ENCODE results near the gene MRPL44. TPM values are rescaled to one million over a fixed set of nuclear protein-coding genes. Genes with fewer than 3 reads are reported as not detected.

Gene MRPL44
- total RNA-seq, 1 experiment from 2014 or later: 66.4 TPM

DNA sequence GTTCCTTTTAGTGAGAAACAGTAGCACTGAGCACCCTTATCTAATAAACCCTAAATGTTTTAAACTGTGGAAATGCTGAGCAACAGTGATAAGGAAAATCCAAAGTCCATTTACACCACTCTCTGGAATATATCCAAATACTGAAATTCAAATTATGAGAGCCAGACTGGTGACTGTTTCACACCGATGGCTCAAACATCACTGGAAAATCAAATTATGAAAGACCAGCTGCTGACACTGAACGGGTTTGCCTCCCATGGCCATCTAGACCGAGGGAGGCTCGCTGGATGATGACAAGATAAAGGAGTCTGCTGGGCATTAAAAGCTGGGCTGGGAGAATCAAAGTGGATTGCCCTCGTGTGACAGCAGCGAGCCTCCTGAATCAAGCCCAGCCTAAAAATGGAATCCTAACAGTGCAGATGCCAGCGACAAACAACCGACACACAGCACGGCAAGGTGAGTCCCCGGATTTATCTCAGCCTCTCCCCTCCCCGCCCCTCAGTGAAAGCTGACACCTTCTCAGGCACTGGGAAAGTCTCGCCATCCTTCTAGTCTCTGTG lies 51.5 kb downstream of the MRPL44 start:
- H3K27ac ChIP-seq: no peak overlapping the region
- intact Hi-C loops (cut with micrococcal nuclease; ENCODE audit: unreplicated experiment): no loop called here
- no peak overlapping the region for H3K4me3 ChIP-seq
- H4K20me1 ChIP-seq (ENCODE audit: insufficient read depth): no peaks in the 10 kb centered on the region
- H3K36me3 ChIP-seq (ENCODE audit: low read depth): peaks cover 5% of the 10 kb centered on the region; the same call in 1 of the 2 replicates
- no peak overlapping the region for H3K4me2 ChIP-seq
- CTCF ChIA-PET: interaction anchor here (0.7 kb wide), 1 partner anchor 77 kb away, joined by 5 read pairs; no protein-coding TSS in a partner anchor
- peaks cover 13% of the 10 kb centered on the region for H3K9me3 ChIP-seq (ENCODE audit: insufficient read depth, low read depth)
- no peaks in the 10 kb centered on the region for H3K27me3 ChIP-seq (ENCODE audit: insufficient read depth, low read depth)
- POLR2A ChIA-PET (ENCODE audit: unreplicated experiment): interaction anchor here (0.7 kb wide), 1 partner anchor 670 kb away, joined by 3 read pairs; no protein-coding TSS in a partner anchor
- TF ChIP-seq, protein P1, sequence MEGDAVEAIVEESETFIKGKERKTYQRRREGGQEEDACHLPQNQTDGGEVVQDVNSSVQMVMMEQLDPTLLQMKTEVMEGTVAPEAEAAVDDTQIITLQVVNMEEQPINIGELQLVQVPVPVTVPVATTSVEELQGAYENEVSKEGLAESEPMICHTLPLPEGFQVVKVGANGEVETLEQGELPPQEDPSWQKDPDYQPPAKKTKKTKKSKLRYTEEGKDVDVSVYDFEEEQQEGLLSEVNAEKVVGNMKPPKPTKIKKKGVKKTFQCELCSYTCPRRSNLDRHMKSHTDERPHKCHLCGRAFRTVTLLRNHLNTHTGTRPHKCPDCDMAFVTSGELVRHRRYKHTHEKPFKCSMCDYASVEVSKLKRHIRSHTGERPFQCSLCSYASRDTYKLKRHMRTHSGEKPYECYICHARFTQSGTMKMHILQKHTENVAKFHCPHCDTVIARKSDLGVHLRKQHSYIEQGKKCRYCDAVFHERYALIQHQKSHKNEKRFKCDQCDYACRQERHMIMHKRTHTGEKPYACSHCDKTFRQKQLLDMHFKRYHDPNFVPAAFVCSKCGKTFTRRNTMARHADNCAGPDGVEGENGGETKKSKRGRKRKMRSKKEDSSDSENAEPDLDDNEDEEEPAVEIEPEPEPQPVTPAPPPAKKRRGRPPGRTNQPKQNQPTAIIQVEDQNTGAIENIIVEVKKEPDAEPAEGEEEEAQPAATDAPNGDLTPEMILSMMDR (conservative IDR thresholded peaks at IDR 0.05): no peak
- no peak for TF ChIP-seq EZH2 (IDR thresholded peaks at IDR 0.05; ENCODE audit: low read depth)
- H3K79me2 ChIP-seq (ENCODE audit: low read depth): peaks cover 16% of the 10 kb centered on the region; the same call in 1 of the 2 replicates
- DNase-seq: no peak
- peaks cover 20% of the 10 kb centered on the region for H3K4me1 ChIP-seq (replicated peaks; ENCODE audit: insufficient read depth)
- BruUV-seq (replicated peaks): no TSS peak
- H2AFZ ChIP-seq: no peak overlapping the region
- 0 out of 2 replicates have a peak, but pooled peaks cover 7% of the 10 kb centered on the region for H3F3A ChIP-seq (ENCODE audit: insufficient read depth, low read depth)
- no peaks in the 10 kb centered on the region for H3K9me2 ChIP-seq (ENCODE audit: insufficient read depth)

DNA sequence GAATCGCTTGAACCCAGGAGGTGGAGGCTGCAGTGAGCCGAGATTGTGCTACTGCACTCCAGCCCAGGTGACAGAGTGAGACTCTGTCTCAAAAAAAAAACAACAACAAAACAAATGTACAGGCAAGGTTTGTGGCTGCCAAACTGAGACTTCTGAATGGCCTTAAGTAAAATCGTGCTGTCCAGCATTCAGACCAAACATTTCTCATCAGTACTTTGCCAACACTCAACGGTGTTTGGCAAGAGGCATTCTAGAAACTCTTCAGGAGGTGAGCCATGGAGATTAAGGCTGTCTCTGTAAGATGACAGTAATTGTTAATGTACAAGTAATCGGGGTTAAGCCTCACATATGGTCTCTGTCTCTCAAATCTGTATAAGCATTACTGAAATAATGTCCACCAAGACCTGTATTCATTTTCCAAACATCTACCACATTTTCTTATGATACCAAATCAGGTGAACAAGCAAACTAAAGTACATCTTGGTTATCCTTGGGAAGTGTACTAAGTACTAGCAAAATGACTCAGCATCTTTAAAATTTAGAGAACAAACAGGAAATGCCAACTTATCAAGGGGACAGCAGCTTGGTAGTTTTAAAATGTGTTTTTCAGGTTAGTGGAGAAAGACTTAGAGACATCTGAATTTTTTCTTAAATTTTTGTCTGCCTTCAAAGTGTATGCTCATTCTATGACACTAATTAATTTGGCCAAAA lies 52.5 kb downstream of the MRPL44 start:
- Histone ChIP-seq H3K27me3 (ENCODE audit: insufficient read depth, low read depth) (no peaks in the 10 kb centered on the region), H3K9me3 (ENCODE audit: insufficient read depth, low read depth) (peaks cover 13% of the 10 kb centered on the region), H3K36me3 (ENCODE audit: low read depth) (peaks cover 5% of the 10 kb centered on the region; the same call in 1 of the 2 replicates), H3K27ac (peak overlapping the region; percentile 39), H3K79me2 (ENCODE audit: low read depth) (peaks cover 16% of the 10 kb centered on the region; the same call in 1 of the 2 replicates), H4K20me1 (ENCODE audit: insufficient read depth) (no peaks in the 10 kb centered on the region), H3K9me2 (ENCODE audit: insufficient read depth) (no peaks in the 10 kb centered on the region), H2AFZ (peak overlapping the region; percentile 18), H3K4me1 (replicated peaks; ENCODE audit: insufficient read depth) (peaks cover 20% of the 10 kb centered on the region), H3K4me2 (peak overlapping the region; percentile 3), H3K4me3 (no peak overlapping the region), H3F3A (ENCODE audit: insufficient read depth, low read depth) (0 out of 2 replicates have a peak, but pooled peaks cover 7% of the 10 kb centered on the region)
- intact Hi-C loops (cut with micrococcal nuclease; ENCODE audit: unreplicated experiment): no loop called here
- no peak for TF ChIP-seq EZH2 (IDR thresholded peaks at IDR 0.05; ENCODE audit: low read depth)
- TF ChIP-seq, protein P1 (conservative IDR thresholded peaks at IDR 0.05): no peak
- ChIA-PET POLR2A (ENCODE audit: unreplicated experiment) (interaction anchor here (0.7 kb wide), 1 partner anchor 402 kb away, joined by 5 read pairs; no protein-coding TSS in a partner anchor), CTCF (interaction anchor here (0.7 kb wide), 1 partner anchor 76 kb away, joined by 5 read pairs; no protein-coding TSS in a partner anchor)
- peak in 1 of 2 experiments; percentile 55 for DNase-seq
- BruUV-seq (replicated peaks): TSS peak; percentile 27

- Histone ChIP-seq H3K4me3 (no peak overlapping the region), H3K9me3 (ENCODE audit: insufficient read depth, low read depth) (peaks cover 13% of the 10 kb centered on the region), H3K36me3 (ENCODE audit: low read depth) (peaks cover 5% of the 10 kb centered on the region; the same call in 1 of the 2 replicates), H2AFZ (no peak overlapping the region), H3K27me3 (ENCODE audit: insufficient read depth, low read depth) (no peaks in the 10 kb centered on the region), H3K4me1 (replicated peaks; ENCODE audit: insufficient read depth) (peaks cover 20% of the 10 kb centered on the region), H3K79me2 (ENCODE audit: low read depth) (peaks cover 22% of the 10 kb centered on the region; the same call in 1 of the 2 replicates), H3K4me2 (no peak overlapping the region), H3K27ac (no peak overlapping the region), H3F3A (ENCODE audit: insufficient read depth, low read depth) (0 out of 2 replicates have a peak, but pooled peaks cover 7% of the 10 kb centered on the region), H4K20me1 (ENCODE audit: insufficient read depth) (no peaks in the 10 kb centered on the region), H3K9me2 (ENCODE audit: insufficient read depth) (no peaks in the 10 kb centered on the region)
- ChIA-PET POLR2A (ENCODE audit: unreplicated experiment) (no interaction called here), CTCF (no interaction called here)
- DNase-seq: no peak
- no peak for TF ChIP-seq EZH2 (IDR thresholded peaks at IDR 0.05; ENCODE audit: low read depth)
- no TSS peak for BruUV-seq (replicated peaks)
- intact Hi-C loops (cut with micrococcal nuclease; ENCODE audit: unreplicated experiment): no loop called here
Measured at GRCh38 chr2:224011837-224012236, 54.6 kb downstream of the MRPL44 start.

All from PC-9 (cell line).